Neuronal stem cell (in vitro differentiated cells): Measurements from ENCODE around the gene ATP5MG.

ENCODE experiments used
- DNase-seq: peaks from one replicate; pipeline ENCODE4 v3.0.0-alpha.2; 2013; ENCODE audit warnings: low spot score
- H2AFZ ChIP-seq: one replicate; pipeline ENCODE4 v1.6.1; 2013; ENCODE audit warnings: mild to moderate bottlenecking, low read length, inconsistent platforms
- H2AK5ac ChIP-seq: 2 replicates; pipeline ENCODE4 v1.6.1; 2013; ENCODE audit warnings: low read depth, mild to moderate bottlenecking, inconsistent platforms, low read length, moderate library complexity, mixed read lengths
- H2BK120ac ChIP-seq: 2 replicates; pipeline ENCODE4 v1.6.1; 2013; ENCODE audit warnings: low read depth, mild to moderate bottlenecking, inconsistent platforms, low read length, moderate library complexity, mixed read lengths
- H2BK12ac ChIP-seq: one replicate; pipeline ENCODE4 v1.6.1; 2013; ENCODE audit warnings: low read length, inconsistent platforms
- H2BK15ac ChIP-seq: 2 replicates; pipeline ENCODE4 v1.6.1; 2013; ENCODE audit warnings: mild to moderate bottlenecking, low read length, inconsistent platforms, mixed read lengths
- H2BK5ac ChIP-seq: one replicate; pipeline ENCODE4 v1.6.1; 2013; ENCODE audit warnings: inconsistent platforms, mild to moderate bottlenecking, low read length, moderate library complexity
- H3K14ac ChIP-seq: one replicate; pipeline ENCODE4 v1.6.1; 2013; ENCODE audit warnings: low read length, inconsistent platforms
- H3K18ac ChIP-seq: 2 replicates; pipeline ENCODE4 v1.6.1; 2013; ENCODE audit warnings: low read length, inconsistent platforms
- H3K23ac ChIP-seq: 2 replicates; pipeline ENCODE4 v1.6.1; 2013; ENCODE audit warnings: low read depth, mild to moderate bottlenecking, mixed read lengths, low read length, inconsistent platforms; ENCODE audit not compliant: poor library complexity
- H3K27ac ChIP-seq: replicated peaks from 3 replicates; pipeline ENCODE4 v1.5.1; 2013; ENCODE audit warnings: low read length, inconsistent platforms
- H3K27me3 ChIP-seq, 3 experiments: 2 replicates each; pipeline ENCODE4 v1.6.1; 2013; ENCODE audit warnings: low read length in 3 of 3, mild to moderate bottlenecking in 2 of 3, inconsistent platforms in 1 of 3, low read depth in 1 of 3, mixed read lengths in 1 of 3, moderate library complexity in 1 of 3; ENCODE audit not compliant: control insufficient read depth in 3 of 3, insufficient read depth in 3 of 3
- H3K36me3 ChIP-seq, 2 donors: replicated peaks in 1 of 2; 2 replicates each; pipeline ENCODE4 v1.6.1; 2013; ENCODE audit warnings: low read length in 2 of 2; ENCODE audit not compliant: control insufficient read depth in 2 of 2, insufficient read depth in 2 of 2
- H3K4ac ChIP-seq: 2 replicates; pipeline ENCODE4 v1.6.1; 2013; ENCODE audit warnings: inconsistent platforms, mild to moderate bottlenecking, low read length, moderate library complexity
- H3K4me1 ChIP-seq, 2 donors: 1 replicate in 1 of 2; 2 replicates in 1 of 2; pipeline ENCODE4 v1.6.1; 2013; ENCODE audit warnings: low read length in 2 of 2, low read depth in 1 of 2; ENCODE audit not compliant: control insufficient read depth in 2 of 2, insufficient read depth in 1 of 2
- H3K4me2 ChIP-seq: one replicate; pipeline ENCODE4 v1.6.1; 2013; ENCODE audit warnings: mild to moderate bottlenecking, low read length, inconsistent platforms; ENCODE audit not compliant: insufficient read depth, poor library complexity, severe bottlenecking
- H3K4me3 ChIP-seq, 2 donors: 2 replicates each; pipeline ENCODE4 v1.5.1; 2013; ENCODE audit warnings: low read length in 2 of 2, mild to moderate bottlenecking in 2 of 2, inconsistent platforms in 1 of 2, moderate library complexity in 1 of 2
- H3K79me1 ChIP-seq: one replicate; pipeline ENCODE4 v1.6.1; 2013; ENCODE audit warnings: low read depth, mild to moderate bottlenecking, inconsistent platforms, low read length, moderate library complexity
- H3K9ac ChIP-seq: one replicate; pipeline ENCODE4 v1.6.1; 2013; ENCODE audit warnings: mild to moderate bottlenecking, low read depth, low read length, inconsistent platforms; ENCODE audit not compliant: poor library complexity
- H3K9me3 ChIP-seq, 2 donors: replicated peaks in 1 of 2; 2 replicates each; pipeline versions ENCODE3 to v1.6.1; 2013; ENCODE audit warnings: low read length in 2 of 2, mild to moderate bottlenecking in 2 of 2, inconsistent platforms in 1 of 2, low read depth in 1 of 2, mixed read lengths in 1 of 2, moderate library complexity in 1 of 2; ENCODE audit not compliant: control insufficient read depth in 2 of 2, insufficient read depth in 1 of 2
- H4K8ac ChIP-seq: one replicate; pipeline ENCODE4 v1.6.1; 2013; ENCODE audit warnings: low read depth, mild to moderate bottlenecking, inconsistent platforms, low read length, moderate library complexity
- H4K91ac ChIP-seq: one replicate; pipeline ENCODE4 v1.6.1; 2013; ENCODE audit warnings: low read length, low read depth, mild to moderate bottlenecking, inconsistent platforms; ENCODE audit not compliant: poor library complexity
- WGBS, 2 donors: extraction: QIAGEN DNeasy Blood & Tissue Kit; methylation state at CpG; one replicate each; pipeline ENCODE4 v1.1.7; 2013; ENCODE audit warnings: missing lambda C conversion rate in 2 of 2, mixed read lengths in 1 of 2; ENCODE audit not compliant: insufficient read length in 2 of 2, insufficient replicate concordance in 1 of 2; ENCODE audit errors: extremely low coverage in 2 of 2; 5-methylcytosine and 5-hydroxymethylcytosine counted together

ATP5MG gene

GRCh38 chr11:118396097-118396501, 5.3 kb upstream of the ATP5MG start:
- Histone ChIP-seq H3K27me3 (no peaks in the 10 kb centered on the region), H2BK120ac (no peak overlapping the region), H2AFZ (no peak overlapping the region), H3K18ac (no peak overlapping the region), H2BK5ac (no peak overlapping the region), H2BK15ac (no peak overlapping the region), H3K9me3 (no peaks in the 10 kb centered on the region), H3K9ac (no peak overlapping the region), H3K36me3 (peaks cover 10 to 75% of the 10 kb centered on the region in 2 donors), H2AK5ac (no peak overlapping the region), H3K14ac (no peak overlapping the region), H4K91ac (no peak overlapping the region), H3K4me1 (peaks cover 0 to 2% of the 10 kb centered on the region in 2 donors), H3K23ac (no peak overlapping the region), H3K79me1 (peaks cover 3% of the 10 kb centered on the region), H3K4ac (no peak overlapping the region), H3K27ac (no peak overlapping the region), H3K4me2 (no peak overlapping the region), H3K4me3 (no peak overlapping the region), H4K8ac (no peak overlapping the region), H2BK12ac (no peak overlapping the region)
- no peak for DNase-seq
- no CpG with 5 or more reads among the region's 6 CpGs for WGBS, 2 donors

GRCh38 chr11:118397448-118397847, 4.0 kb upstream of the ATP5MG start:
- Histone ChIP-seq H3K79me1 (peaks cover 3% of the 10 kb centered on the region), H3K4me3 (no peak overlapping the region), H3K36me3 (peaks cover 10 to 66% of the 10 kb centered on the region in 2 donors), H3K4ac (no peak overlapping the region), H2BK15ac (no peak overlapping the region), H3K27ac (no peak overlapping the region), H3K14ac (no peak overlapping the region), H3K27me3 (no peaks in the 10 kb centered on the region), H2BK12ac (no peak overlapping the region), H3K4me1 (peaks cover 0 to 2% of the 10 kb centered on the region in 2 donors), H3K9me3 (no peaks in the 10 kb centered on the region), H2AFZ (no peak overlapping the region), H3K23ac (no peak overlapping the region), H2BK5ac (no peak overlapping the region), H3K9ac (no peak overlapping the region), H4K8ac (no peak overlapping the region), H2AK5ac (no peak overlapping the region), H3K4me2 (no peak overlapping the region), H3K18ac (no peak overlapping the region), H2BK120ac (no peak overlapping the region), H4K91ac (no peak overlapping the region)
- no peak for DNase-seq

DNA sequence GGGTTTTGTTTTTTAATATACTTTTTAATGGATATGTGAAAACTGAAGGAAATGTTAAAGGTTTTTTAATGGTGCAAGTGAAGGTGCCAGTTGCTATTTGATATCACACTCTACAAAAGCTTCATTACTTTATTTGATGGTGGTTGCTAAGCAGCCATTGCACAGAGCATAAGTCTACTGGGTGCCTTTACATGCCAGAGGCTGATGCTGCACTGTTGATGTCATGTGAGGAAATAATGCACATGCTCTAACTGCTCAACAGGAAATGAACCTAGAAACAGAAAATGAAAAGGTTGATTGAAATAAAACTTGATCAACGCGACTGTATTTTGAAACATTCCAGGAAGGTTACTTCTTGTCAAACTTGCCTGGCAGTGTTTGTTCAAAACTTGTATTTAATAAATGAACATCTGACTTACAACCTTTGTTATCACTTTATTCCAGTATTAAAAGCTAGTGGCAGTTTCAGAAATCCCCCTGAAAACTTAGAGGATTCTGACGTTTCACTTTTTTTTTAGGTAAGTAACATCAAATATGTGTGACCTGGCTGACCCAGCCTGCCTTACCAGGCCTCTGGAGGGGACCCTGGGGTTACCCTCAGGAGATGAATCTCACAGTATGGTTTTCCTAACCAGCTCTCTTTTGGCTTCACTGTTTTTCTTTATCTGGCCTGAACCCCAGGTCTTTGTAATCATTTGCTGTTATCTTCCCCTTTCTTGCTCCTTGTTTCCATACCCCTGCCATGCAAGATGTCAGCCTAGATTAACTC, 2.4 kb upstream of the ATP5MG start:
- no peak overlapping the region for H3K27ac ChIP-seq

DNA sequence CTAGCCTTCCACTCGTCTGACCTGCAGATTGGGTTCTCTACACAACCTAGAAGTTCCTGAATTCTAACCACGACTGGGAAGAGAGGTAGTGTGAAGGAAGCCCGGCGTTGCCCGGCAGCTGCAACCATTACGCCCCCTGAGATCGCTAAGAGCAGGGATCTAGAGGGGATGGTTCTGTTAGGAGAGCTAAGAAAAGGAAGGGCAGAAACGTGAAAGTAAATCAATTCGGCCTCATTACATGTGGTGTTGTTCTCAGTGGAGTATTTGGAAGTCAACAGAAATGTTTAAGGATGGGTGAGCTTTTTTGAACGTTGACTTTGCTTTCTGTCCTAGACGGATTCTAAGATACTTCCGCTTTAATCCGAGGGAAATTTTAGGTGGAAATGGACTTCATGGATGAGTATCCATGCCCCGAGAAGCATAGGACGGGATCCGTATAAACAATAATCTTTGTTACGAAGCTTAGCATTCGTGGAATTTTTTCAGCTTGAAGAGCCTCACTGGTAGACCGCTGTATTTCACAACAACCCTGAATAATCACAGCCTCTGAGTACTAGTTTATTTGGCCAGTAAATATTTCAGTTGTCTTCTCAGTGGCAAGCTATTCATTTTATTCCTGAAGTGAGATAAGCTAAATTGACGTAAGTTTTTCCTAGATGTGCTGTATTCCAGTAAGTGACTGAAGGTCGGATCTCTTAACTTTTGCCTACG, 629 bp downstream of the ATP5MG start:
- no peaks in the 10 kb centered on the region for H3K27me3 ChIP-seq
- H4K91ac ChIP-seq = no peak overlapping the region
- no CpG with 5 or more reads among the region's 22 CpGs for WGBS, 2 donors
- H3K14ac ChIP-seq = no peak overlapping the region
- no peak overlapping the region for H2BK15ac ChIP-seq
- peaks cover 2 to 5% of the 10 kb centered on the region in 2 donors for H3K4me1 ChIP-seq
- H3K23ac ChIP-seq = peak overlapping the region; percentile 76
- H2AFZ ChIP-seq = peak overlapping the region; percentile 82
- peak overlapping the region; percentile 71 for H3K4me2 ChIP-seq
- H3K9me3 ChIP-seq = no peaks in the 10 kb centered on the region
- peaks cover 0 to 58% of the 10 kb centered on the region in 2 donors for H3K36me3 ChIP-seq
- H3K9ac ChIP-seq = peak overlapping the region; percentile 89
- peaks cover 5% of the 10 kb centered on the region for H3K79me1 ChIP-seq
- peak overlapping the region; percentile 42 for H3K27ac ChIP-seq
- no peak overlapping the region for H3K18ac ChIP-seq
- H2BK120ac ChIP-seq = no peak overlapping the region
- H4K8ac ChIP-seq = no peak overlapping the region
- peak; percentile 17 for DNase-seq
- H2AK5ac ChIP-seq = no peak overlapping the region
- H2BK5ac ChIP-seq = no peak overlapping the region
- H3K4ac ChIP-seq = no peak overlapping the region
- H2BK12ac ChIP-seq = no peak overlapping the region
- H3K4me3 ChIP-seq = peak overlapping the region; percentile 71 to 89

More for the DNA sequence above, 2.4 kb upstream of the ATP5MG start:
- H4K91ac ChIP-seq = no peak overlapping the region
- no peak overlapping the region for H2AFZ ChIP-seq
- no peak overlapping the region for H3K4ac ChIP-seq
- H2AK5ac ChIP-seq = no peak overlapping the region
- no peak overlapping the region for H2BK5ac ChIP-seq
- peaks cover 2 to 5% of the 10 kb centered on the region in 2 donors for H3K4me1 ChIP-seq
- H2BK15ac ChIP-seq = no peak overlapping the region
- H2BK12ac ChIP-seq = no peak overlapping the region
- H3K27me3 ChIP-seq = no peaks in the 10 kb centered on the region
- no peak overlapping the region for H3K9ac ChIP-seq
- H4K8ac ChIP-seq = no peak overlapping the region
- no CpG with 5 or more reads among the region's 3 CpGs for WGBS, 2 donors
- H3K79me1 ChIP-seq = peaks cover 3% of the 10 kb centered on the region
- no peaks in the 10 kb centered on the region for H3K9me3 ChIP-seq
- H3K14ac ChIP-seq = no peak overlapping the region
- peaks cover 2 to 57% of the 10 kb centered on the region in 2 donors for H3K36me3 ChIP-seq
- H3K23ac ChIP-seq = no peak overlapping the region
- H3K4me3 ChIP-seq = no peak overlapping the region
- DNase-seq = no peak
- no peak overlapping the region for H3K4me2 ChIP-seq
- no peak overlapping the region for H2BK120ac ChIP-seq
- H3K18ac ChIP-seq = no peak overlapping the region
